HG02642 (cell line): Measurements from ENCODE around the gene ADAM17.
"Not testable (repeated sequence)": the region's sequence is repeated elsewhere in the genome, so short reads cannot be mapped to it uniquely, and the experiment has no call there.

ENCODE experiments used
- ATAC-seq: cut with Tn5 transposase; IDR thresholded peaks from one replicate; pipeline ENCODE4 v1.9.1; 2021; ENCODE audit warnings: mild to moderate bottlenecking; ENCODE audit not compliant: unreplicated experiment, poor library complexity

The ADAM17 gene

DNA sequence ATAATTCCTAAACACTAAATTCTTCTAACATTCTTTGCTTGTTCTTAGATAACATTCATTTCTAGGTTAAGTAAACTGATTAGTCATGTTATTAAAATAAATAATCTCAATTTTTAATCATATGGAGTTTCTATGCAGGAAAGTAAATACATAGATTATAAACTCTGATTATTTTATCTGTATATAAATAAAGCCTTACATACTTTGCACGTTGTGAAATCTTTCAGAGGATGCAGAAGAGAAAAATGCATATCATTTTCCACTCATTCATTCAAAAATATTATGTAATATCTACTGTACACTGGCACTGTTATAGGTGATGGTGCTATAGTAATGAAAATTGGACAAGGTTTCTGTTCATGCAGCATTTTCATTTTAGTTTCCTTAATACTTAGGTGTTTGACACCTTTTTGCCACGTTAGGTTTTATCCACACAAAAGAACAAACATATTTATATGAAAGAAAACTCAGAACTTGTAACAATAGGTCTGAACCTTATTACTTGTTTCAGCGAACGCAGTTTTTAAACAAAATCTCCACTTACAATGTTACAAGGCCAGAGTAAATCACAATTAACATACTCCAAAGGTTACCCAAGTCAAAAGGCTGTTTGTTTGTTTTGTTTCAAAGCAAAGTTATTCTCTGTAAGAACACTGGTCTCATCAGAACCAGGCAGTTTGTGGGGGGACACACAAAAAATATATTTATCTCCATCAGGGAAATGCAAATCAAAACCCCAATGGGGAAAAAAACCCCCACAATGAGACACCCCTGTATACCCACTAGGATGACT, 27.4 kb downstream of the ADAM17 start:
- ATAC-seq: no peak

DNA sequence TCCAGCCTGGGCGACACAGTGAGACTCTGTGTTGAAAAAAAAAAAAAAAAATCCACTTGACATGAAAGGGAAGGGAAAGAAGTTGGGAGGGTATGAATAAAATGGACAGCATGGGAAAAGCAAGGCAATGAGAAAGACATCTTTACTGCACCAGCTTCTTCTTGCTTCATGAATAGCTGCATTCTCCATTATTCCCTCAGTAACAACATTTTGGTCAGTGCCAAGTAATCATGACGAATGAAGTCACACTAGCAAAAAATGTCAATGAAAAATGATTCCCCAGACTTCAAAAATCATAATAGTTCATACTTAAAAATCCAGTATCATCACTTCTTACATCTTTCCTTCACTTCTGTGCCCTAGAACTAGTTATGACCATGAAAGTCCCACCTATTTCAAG, 30.4 kb downstream of the ADAM17 start:
- ATAC-seq: no peak

DNA sequence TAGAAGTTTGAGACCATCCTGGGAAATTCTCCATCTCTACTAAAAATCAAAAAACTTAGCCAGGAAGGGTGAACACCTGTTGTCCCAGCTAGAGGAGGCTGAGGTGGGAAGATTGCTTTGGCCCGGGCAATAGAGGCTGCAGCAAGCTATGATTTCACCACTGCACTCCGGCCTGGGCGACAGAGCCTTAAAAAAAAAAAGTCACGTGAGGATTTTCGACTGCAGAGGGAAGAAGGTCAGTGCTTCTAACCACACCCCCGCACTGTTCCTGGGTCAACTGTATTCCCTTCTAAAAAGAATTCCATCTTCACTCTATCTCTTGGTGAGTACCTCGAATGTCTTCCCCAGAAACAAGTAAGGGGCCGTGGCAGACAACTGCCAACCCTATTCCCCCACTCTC, 31.3 kb downstream of the ADAM17 start:
- no peak for ATAC-seq

DNA sequence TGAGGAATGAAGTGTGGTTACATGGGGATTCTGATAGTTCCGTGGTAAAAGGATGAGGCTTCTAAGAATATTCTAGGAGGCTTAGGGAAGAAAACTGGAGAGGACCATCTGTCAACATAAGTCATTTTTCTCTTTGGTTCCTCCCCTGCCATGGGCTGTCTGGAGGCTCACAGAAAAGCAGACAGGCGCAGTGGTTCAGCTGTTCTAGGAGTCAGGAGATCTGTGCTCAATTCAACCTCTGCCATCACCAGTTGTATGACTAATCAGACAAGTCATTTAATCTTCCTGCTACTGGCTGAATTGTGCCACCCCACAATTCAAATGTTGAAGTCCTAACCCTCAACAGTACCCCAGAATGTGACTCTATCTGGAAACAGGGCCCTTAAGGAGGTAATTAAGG, 36.4 kb downstream of the ADAM17 start:
- ATAC-seq: no peak

DNA sequence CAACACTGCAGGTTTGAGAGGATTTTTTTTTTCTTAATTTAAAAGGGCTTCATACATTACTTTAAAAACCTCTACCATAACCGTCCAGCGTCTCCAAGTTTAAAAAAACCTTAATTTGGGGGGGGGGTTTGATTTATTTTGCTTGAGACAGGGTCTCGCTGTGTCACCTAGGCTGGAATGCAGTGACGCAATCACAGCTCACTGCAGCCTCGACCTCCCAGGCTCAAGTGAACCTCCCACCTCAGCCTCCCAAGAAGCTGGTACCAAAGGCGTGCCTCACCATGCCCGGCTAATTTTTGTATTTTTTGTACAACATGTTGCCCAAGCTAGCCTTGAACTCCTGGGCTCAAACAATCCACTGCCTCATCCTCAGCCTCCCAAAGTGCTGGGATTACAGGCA, 36.9 kb downstream of the ADAM17 start:
- no peak for ATAC-seq

DNA sequence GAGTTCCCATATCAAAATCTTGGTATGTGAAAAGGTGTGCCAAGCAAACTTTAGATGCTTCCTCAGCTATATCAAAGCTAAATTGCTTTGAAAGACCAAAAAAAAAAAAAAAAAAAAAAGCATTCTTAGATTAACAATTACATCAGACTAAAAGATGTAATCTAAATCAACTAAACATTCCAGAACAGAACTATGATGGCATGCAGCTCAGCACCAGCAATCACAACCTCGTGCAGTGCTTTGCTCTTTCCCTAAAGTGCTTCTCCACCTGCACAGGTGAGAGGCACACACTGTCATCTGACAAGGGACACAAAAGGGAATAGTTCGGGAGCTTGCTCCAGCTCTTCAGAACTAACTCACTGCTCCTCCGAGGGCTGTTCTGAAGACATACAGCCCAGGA, 37.5 kb downstream of the ADAM17 start:
- ATAC-seq: no peak

DNA sequence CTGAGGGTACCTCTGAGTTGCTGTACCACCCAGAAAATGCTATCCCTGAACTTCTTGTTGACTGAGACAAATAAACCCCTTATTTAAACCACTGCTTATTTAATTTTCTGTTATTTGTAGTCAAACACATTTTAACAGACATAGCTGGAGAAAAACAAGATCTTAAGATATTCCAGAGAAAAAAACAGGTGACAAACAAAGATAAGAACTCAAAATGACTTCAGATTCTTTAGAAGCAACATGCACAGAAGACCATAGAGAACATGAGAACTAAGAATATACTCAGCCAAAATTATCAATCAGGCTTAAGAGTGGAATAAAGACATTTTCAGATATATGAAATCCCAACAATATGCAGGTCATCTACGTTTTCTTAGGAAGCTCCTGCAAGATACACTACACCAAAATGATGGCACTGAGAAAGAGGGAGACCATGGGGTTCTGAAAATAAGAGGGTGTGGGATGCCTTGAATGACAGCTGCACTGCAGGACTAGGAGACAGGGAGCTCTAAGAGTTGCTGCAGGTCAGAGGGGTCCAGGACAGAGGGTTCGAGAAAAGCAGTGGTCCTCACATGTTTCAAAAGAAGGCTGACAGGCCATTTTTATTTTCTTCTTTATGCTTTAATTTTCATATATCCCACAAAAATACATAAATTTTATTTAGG, 38.4 kb downstream of the ADAM17 start:
- no peak for ATAC-seq

DNA sequence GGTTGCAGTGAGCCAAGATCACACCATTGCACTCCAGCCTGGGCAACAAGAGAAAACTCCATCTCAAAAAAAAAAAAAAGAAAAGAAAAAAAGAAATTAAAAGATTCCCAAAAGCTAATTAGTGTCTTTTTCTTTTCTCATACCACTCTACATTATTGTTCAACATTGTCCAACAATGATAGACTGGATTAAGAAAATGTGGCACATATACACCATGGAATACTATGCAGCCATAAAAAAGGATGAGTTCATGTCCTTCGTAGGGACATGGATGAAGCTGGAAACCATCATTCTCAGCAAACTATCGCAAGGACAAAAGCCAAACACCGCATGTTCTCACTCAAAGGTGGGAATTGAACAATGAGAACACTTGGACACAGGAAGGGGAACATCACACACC, 41.7 kb downstream of the ADAM17 start:
- ATAC-seq: not testable (repeated sequence)

DNA sequence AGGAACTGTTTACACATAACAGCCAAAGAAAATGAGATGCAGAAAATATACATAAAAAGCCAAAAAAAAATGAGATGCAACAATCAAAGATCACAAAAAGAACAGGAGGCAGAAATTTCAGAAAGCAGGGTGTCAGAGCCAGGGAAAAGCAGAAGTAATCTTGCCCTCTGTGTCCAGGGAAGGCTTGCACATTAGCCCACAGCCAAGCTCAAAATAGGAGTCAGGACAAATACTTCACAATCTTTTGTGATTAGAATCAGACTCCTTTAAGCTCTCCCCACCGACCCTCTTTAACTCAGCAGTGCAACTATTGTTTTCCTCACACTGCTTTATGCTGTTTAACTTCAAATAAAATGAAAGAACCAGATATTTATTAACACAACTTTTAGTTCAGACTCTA, 46.7 kb downstream of the ADAM17 start:
- ATAC-seq: no peak

DNA sequence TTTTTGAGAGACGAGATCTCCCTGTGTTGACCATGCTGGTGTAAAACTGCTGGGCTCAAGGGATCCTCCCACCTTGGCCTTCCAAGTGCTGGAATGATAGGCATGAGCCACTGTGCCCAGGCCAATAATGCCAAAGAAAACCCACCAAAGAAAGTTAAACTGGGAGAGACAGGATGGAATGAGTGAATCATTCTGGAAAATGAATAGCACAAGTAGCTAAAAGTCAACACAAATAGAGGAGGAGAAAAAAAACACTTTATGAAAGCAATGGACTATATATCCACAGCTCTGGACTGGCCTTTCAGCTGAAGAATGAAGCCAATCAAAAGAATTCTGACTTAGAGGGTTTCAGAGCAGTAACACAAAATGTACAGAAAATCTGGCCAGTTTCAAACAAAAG, 57.4 kb downstream of the ADAM17 start:
- no peak for ATAC-seq

DNA sequence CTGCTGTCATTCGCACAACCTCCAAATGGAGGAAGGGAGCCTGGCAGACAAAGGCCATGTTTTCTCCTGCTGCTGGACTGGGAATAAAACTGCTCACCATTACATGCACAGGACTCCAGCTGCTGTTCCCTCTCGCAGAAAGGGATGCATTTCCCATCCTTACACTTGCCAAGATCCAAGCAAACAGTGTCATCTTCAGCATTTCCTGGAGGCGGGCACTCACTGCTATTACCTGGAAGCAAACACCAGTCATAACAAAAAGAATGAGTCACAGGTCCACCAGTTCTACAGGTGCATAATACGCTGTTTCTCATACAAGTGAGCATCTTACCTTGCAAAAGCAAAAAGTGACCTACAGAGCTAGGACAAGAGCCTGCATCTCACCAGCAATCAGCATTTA, 58.6 kb downstream of the ADAM17 start:
- ATAC-seq: no peak

DNA sequence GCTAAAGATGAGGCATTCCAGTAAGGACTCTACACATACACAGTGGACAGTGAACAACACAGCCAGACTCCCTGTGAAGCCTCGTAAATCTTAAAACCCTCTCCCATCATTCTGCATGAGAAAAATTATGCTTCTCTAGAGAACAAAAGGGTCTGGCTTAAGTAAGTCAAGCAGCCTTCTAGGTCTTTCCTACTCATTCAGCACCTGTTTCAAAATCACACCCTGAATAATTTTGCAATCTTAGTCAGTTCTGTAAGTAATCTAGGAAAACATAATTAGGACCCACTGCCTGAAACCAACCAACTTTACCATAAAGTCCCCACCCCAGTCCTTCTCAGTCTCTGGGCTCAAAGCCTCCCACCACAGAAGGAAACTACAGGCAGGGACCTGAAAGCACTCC, 61.5 kb downstream of the ADAM17 start:
- no peak for ATAC-seq

DNA sequence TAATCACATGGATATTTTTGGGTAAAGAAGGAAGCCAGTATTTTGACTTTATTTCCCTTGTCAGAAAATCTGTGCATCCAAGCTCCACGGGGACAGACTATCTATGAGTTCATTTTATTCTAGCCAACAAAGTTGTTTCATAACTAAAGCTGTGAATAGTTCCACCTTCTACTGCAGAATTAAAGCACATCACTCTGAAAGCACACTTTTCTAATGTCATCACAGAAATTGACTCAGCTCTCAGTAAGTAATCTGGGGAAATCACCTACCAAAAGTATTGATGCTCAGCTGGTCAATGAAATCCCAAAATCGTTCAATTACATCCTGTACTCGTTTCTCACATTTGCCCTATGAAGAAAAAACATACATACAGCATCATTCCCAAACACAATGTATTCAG, 62.2 kb downstream of the ADAM17 start:
- no peak for ATAC-seq

DNA sequence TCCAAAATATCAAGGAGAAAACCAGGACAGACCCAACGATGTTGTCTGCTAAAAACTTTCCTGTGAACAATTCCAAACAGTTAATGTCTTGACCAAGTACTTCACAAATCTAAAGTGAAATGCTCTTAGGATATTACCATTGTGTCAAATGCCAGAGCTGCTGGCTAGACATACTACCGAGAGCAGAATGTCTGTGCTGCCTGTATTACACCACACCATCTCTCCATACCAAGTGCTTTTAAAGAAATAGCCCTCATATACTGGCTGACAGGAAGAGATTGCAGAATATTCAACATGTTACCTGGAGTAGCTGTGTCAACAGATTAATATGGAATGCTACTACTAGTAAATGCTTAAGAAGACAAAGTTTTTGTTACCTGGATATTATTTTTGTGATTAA, 62.7 kb downstream of the ADAM17 start:
- no peak for ATAC-seq

DNA sequence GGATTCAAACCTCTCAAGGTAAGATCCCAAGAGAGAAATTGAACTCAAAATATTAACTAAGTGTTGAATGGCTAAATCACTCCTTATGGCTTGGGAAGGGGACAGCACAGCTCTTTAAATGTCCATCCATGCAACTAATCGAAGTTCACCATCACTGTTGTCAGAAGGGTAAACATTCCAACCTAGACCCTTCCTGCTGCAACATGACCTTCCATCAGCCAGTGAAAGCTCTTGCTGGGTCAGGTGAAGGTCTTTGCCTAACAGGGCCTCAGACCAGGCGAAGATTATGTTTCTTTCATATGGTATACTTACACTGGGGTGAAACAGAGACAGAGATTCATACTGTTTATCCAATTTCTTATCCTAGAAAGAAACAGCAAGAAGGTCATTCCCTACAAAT, 64.8 kb downstream of the ADAM17 start:
- no peak for ATAC-seq

DNA sequence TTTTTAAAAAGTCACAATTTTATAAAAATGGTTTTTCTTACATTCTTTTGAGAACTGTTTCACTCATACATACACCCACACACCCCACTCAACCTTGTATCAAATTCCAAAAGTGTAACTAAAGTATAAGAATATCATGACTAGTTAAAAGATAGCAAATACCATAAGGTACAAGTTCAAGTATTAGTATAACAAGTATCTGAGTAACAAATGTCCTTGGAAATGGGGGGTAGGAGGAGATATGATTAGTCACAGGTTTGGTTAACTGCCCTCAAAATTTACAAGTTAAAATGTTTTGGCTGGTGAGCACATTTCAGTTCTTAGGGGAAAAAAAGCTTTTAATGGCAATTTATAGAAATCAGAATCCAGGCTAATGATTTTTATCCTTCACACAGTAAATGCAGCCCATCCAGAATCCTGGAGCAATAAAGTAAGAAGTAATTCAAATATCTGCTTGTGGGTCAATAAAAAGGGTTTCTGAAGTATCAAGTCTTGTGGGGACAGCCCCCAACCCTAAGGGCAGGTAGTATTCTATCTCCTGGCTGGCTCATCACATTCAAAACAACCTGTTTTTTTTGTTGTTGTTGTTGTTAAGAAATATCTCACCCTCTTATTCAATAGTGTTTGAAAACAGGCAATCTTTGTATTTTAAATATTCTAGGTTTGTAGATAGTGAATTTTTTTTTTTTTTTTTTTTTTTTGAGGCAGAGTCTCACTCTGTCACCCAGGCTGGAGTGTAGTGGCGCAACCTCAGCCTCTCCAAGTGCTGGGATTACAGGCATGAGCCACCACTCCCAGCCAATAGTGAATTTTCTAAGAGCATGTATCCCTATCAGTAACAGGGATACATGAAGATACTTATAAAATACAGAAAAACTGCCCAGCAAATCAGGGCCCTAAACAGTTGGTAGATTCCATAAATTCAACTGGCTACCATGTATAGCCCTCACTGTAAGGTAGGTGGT, 66.8 kb downstream of the ADAM17 start:
- no peak for ATAC-seq

DNA sequence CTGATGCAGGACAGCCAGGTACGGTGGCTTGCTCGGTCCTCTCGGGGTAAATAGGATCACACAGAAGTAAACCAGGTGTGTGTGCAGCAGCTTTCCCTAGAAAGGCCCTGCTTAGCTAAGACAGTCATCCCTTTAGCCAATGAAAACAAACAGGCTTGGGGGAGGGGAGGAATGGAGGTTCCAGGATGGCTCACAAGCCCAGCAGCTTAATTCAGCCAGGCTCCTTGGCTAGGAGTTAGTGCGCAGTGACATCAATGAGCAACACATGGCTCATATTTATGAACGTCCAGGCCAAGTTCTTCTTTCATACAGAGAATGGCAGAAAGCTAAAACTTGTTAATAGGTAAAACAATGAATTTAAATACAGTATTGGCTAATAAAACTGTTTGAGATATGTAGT, 71.1 kb downstream of the ADAM17 start:
- ATAC-seq: no peak

DNA sequence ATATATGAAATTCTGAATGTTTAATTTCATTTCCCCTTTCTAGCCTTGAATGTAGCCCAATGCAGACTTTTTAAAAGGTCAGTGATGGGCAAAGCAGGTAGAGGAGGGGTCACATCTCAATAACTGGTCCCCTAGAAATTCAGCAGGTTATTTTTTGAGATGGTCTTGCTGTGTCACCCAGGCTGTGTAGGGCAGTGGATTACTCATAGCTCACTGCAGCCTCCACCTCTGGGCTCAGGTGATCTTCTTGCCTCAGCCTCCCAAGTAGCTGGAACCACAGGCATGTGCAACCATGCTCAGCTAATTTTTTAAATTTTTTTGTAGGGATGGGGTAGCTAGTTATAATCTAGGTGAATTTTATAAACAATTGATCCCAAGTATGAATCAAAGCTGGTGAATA, 72.5 kb downstream of the ADAM17 start:
- no peak for ATAC-seq

DNA sequence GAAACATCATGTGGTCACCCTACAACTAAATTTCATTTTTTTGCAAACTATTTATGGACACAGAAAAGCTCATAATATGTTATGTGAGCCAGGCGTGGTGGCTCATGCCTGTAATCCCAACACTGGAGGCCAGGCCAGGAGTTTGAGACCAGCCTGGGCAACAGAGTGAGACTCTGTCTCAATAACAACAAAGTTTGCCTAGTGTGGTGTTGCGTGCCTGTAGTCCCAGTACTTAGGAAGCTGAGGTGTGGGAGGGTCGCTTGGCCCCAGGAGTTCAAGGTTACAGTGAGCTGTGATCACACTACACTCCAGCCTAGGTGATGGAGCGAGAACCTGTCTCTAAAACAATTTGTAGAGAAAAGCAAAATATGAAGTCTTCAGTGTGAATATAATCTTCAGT, 75.5 kb downstream of the ADAM17 start:
- ATAC-seq: no peak

DNA sequence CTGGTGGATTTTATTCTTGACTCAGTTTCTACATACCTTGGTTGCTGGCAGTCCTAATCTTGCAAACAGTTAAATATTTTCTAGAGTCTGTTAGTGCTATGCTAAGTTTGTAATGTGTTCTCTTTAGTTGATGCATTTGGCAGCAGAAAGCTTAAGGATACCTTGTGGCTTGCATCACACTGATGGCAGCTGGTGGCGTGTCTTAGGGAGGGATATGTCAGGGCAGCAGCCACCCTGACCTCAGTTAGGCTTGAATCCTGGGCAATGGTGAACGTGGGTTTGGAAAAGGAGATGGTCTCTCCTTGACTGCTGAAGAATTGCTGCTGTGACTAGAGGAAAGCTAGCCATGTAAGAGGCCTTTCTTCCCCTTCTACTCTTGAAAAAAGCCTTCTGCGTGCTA, 77.1 kb downstream of the ADAM17 start:
- ATAC-seq: no peak

DNA sequence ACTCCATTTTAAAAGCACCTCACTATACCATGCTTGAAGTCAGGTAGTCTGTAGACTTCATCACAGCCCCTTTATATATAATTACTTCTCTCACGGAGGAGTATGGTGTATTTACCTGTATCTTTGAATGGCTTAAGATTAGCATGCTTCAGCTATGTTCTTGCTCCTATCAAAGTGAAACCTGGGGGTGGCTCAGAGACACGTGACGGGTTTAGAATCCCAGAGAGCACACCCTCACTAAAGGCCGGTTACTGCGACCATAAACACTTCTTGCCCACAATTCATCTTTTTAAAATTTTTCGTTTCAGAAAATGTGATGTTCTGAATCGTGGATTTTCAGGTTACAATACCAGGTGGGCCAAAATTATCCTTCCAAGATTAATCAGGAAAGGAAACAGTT, 77.7 kb downstream of the ADAM17 start:
- no peak for ATAC-seq
